Endothelial cell of umbilical vein (primary cell): ENCODE measurements around the gene EVI2B.

Source experiments
- CTCF ChIP-seq, 2 donors: IDR thresholded peaks; 1 replicate in 1 of 2; 2 replicates in 1 of 2; pipeline ENCODE4 v1.5.1; 2011; ENCODE audit warnings: low read length in 2 of 2, mild to moderate bottlenecking in 2 of 2, moderate library complexity in 2 of 2, control low read depth in 1 of 2, inconsistent platforms in 1 of 2, low read depth in 1 of 2; ENCODE audit not compliant: insufficient read depth in 1 of 2; ENCODE audit errors: extremely low read depth in 1 of 2
- EZH2 ChIP-seq: IDR thresholded peaks from 2 replicates; pipeline ENCODE4 v1.6.1; 2012; ENCODE audit warnings: borderline replicate concordance, low read depth, mild to moderate bottlenecking, moderate library complexity, low read length, inconsistent platforms; ENCODE audit not compliant: severe bottlenecking
- MYC ChIP-seq: IDR thresholded peaks from one replicate; pipeline ENCODE4 v1.6.1; 2011; ENCODE audit warnings: mild to moderate bottlenecking, low read depth, low read length
- POLR2A ChIP-seq: IDR thresholded peaks from 2 replicates; pipeline ENCODE4 v1.6.1; 2012; ENCODE audit warnings: low read depth, mild to moderate bottlenecking, control low read depth, low read length
- POLR2AphosphoS5 ChIP-seq: IDR thresholded peaks from 2 replicates; pipeline ENCODE4 v1.6.1; 2012; ENCODE audit warnings: low read depth, mild to moderate bottlenecking, control low read depth, low read length, moderate library complexity; ENCODE audit not compliant: insufficient read depth

DNA sequence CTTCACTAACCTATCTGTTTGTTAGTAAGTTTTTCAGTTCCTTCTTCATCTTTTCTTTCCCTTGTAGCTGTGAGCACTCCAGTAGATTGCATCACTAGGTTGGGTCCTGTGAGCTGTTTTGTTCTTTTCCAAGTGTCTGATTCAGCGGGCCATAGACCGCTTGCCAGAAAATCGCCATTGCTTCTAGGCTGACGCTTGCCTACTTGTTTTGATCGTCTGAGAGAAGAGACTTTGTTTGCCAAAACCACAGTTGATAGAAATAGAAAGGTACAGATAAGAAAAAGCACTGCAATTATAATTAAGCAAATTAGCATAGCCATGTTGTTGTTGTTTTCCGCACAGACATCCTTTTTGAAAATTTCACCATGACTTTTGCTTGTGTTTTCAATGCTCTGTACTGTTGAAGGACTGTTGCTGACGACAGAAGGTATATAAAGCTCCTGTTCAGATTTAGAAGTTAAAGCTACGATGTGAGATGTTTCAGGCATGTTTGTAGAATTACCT, 4.5 kb upstream of the EVI2B start:
- TF ChIP-seq CTCF (IDR thresholded peaks at IDR 0.05; ENCODE audit: extremely low read depth in 1 of 2, insufficient read depth in 1 of 2, low read depth in 1 of 2, low read length in 2 of 2) (no peak), EZH2 (no peak), POLR2AphosphoS5 (no peak), MYC (no peak), POLR2A (no peak)
